HG03135 (cell line): ENCODE measurements around the gene UBE2L5.
"Not testable (repeated sequence)": the region's sequence is repeated elsewhere in the genome, so short reads cannot be mapped to it uniquely, and the experiment has no call there.

ENCODE experiments used
- ATAC-seq: cut with Tn5 transposase; IDR thresholded peaks from one replicate; pipeline ENCODE4 v1.9.1; 2021; ENCODE audit warnings: mild to moderate bottlenecking, moderate library complexity; ENCODE audit not compliant: unreplicated experiment

UBE2L5 gene

DNA sequence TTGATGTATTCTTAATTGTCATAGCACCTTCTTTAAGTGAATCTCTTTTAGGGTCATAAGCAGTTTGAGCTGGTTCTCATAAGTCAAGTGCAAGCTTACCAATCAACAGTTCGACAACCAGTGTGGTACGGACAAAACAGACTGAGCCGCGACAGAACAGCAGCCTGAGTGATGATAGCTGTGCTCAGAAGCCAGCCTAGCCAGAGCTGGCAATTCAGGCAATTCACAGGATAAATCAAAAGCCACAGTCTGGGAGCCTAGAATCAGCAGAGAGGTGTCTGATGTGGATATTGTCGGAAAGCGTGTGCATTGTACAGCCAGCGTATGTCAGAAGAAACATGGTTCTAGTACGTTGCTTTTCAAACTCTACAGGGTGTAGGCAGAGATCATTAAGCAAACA, 14.9 kb downstream of the UBE2L5 start:
- no peak for ATAC-seq

DNA sequence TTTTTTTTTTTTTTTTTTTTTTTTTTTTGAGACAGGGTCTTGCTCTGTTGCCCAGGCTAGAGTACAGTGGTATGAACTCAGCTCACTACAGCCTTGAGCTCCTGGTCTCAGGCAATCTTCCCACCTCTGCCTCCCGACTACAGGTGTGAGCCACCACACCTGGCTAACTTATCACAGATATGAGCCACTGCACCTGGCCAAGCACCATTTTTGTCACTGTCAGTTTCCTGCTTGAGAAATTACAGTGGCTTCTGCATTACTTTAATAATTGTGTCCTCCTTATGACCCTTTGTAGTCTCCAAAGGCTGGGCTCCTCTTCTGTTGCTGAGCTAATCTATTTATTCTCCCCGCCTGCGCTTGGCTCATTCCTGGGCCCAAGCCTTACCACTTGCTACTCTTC, 16.0 kb downstream of the UBE2L5 start:
- ATAC-seq: no peak

DNA sequence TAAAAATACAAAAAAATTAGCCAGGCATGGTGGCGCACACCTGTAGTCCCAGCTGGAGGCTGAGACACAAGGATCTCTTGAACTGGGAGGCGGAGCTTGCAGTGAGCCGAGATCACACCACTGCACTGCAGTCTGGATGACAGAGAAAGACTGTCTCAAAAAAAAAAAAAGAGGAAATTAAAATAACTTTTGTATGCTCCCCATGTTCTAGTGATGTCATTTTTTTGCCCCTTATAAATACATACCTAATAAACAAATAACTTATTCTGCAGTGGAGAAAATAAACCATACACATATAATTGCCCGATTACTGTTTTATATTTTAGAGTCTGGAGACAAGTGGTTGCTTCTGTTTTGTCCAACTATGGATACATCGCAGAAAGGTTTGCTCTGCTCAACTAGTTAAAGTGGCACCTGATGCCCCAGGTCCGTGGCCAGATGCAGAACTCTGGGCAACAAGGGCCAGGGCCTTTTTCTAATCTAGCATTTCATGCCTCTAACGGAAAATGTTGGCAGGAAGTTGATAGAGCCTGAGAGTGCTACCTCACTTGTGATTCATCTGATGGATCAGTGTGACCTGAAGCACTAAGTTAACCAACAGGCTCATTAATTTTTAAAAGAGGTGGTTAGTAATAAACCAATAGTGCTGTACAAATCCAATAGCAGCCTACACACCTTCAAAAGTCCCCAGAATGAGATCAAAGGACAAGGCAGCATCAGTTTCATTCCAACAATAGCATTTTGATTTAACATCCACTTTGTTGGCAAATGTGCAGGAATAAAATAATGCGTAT, 18.8 kb downstream of the UBE2L5 start:
- peak; percentile 41 for ATAC-seq

GRCh38 chr13:30442926-30443325, 20.6 kb downstream of the UBE2L5 start:
- ATAC-seq: no peak

DNA sequence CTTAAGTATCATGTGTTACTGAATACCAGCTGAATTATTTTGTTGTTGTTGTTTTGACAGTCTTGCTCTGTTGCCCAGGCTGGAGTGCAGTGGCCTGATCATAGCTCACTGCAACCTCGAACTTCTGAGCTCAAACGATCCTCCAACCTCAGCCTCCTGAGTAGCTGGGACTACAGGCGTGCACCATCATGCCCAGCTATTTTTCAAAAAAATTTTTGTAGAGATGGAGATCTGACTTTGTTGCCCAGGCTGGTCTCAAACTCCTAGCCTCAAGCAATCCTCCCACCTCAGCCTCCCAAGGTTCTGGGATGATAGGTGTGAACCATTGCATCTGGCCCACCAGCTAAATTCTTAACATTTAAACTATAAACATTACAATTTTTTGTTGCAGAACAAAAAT, 21.2 kb downstream of the UBE2L5 start:
- ATAC-seq: not testable (repeated sequence)

DNA sequence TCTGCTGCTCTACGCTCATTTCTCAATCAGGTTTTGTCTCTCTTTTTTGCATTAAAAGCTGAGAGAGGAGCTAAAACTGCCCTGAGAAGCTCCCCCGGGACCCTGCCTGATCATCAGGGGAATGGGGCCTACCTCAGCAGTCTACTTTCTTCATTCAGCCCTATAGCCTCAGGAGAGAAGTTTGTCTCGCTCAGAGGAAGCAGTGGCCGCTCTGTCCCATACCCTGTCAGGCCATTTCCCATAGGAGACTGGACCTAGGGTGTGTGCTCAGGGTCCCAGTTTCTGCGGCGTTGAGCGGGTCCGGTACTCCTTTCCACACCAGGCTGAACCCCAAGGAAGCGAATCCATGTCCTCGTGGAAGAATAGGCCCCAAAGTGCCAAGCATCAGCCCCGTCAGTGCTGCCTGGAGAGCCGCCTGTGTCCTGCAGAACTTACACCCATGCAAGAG, 21.7 kb downstream of the UBE2L5 start:
- no peak for ATAC-seq

DNA sequence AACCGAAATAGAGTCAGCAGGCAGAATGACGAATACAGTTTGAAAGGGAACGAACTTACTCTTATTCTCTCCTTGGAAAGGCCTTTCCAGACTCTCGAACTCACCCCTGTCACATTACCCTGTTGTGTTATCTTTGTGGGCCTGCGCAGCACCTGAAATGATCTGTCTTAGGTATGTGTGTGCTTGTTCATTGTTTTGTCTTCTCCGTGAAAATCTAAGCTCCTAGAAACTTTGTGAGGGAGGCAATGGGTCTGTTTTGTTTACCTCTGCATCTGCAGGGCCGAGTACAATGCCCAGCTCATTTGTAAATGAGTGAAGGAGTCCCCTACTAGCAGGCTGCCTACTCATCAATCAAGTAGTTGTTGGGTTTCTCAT, 23.8 kb downstream of the UBE2L5 start:
- ATAC-seq: peak; percentile 2

DNA sequence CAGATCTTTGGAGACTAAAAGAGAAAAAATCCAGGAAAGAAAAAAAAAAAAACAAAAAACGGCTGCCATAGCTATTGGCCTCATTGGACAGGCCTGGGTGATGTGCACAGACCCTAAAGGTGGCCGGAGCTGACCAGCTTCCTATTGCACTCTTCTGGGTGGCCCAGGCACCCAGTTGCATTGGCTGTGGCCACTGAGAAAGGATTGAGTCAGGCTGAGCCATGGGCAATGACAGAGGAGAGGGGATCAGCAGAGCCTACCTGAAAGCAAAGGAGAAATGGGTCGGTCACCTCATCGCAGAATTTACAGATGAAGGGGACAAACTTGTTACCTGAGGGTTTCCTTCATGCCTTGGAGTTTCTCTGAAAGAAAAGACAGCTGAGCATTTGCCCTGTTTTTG, 26.1 kb downstream of the UBE2L5 start:
- ATAC-seq: no peak

GRCh38 chr13:30450066-30450465, 27.8 kb downstream of the UBE2L5 start:
- no peak for ATAC-seq

GRCh38 chr13:30451476-30451875, 29.2 kb downstream of the UBE2L5 start:
- not testable (repeated sequence) for ATAC-seq

DNA sequence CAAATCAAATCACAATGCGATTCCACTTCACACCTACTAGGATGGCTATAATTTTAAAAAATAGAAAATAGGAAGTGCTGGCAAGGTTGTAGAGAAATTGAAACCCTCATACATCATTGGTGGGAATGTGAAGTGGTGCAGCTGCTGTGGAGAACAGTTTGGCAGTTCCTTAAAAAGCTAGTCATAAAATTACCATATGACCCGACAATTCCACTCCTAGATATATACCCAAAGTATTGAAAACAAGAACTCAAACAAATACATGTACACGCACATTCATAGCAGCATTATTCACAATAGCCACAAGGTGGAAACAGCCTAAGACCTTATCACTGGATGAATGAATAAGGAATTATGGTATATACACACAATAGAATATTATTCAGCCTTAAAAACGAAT, 31.4 kb downstream of the UBE2L5 start:
- no peak for ATAC-seq

DNA sequence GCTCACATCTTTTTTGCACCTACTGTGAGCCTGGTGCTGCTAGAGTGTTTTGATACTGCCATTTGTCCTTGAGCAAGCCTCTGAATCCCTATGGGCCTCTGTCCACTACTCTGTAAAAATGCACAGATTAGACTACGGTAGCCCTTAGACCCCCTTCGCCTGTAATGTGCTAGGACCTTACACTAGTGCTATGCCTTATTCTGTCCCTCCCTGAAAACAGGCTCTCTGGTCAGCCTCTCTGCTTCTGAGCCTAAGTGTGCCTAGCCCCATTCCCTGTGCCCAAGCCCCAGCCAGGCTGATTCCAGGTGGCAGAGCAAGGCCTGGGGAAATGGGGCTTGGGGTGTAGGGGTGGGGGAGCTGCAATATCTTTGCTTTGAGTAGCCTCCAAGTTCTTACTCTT, 32.7 kb downstream of the UBE2L5 start:
- no peak for ATAC-seq

DNA sequence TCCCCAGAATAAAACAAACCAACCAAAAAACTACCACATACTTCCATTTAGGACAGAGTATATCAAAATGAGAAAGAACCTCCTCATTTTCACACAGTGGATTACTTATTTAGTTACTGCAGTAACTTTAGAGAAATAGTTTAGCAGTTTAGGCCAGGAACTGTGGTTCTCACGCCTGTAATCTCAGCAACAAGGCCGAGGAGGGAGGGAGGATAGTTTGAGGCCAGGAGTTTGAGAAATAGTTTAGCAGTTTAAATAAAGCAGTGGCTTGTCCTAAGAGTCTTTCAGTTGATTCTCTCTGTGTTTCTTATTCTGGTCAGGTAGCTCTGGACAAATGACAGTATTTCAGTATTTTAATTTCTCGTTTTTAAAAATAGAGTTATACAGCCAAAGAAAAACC, 34.0 kb downstream of the UBE2L5 start:
- ATAC-seq: no peak

- ATAC-seq: no peak
Measured at GRCh38 chr13:30457306-30457891, 35.1 kb downstream of the UBE2L5 start.

DNA sequence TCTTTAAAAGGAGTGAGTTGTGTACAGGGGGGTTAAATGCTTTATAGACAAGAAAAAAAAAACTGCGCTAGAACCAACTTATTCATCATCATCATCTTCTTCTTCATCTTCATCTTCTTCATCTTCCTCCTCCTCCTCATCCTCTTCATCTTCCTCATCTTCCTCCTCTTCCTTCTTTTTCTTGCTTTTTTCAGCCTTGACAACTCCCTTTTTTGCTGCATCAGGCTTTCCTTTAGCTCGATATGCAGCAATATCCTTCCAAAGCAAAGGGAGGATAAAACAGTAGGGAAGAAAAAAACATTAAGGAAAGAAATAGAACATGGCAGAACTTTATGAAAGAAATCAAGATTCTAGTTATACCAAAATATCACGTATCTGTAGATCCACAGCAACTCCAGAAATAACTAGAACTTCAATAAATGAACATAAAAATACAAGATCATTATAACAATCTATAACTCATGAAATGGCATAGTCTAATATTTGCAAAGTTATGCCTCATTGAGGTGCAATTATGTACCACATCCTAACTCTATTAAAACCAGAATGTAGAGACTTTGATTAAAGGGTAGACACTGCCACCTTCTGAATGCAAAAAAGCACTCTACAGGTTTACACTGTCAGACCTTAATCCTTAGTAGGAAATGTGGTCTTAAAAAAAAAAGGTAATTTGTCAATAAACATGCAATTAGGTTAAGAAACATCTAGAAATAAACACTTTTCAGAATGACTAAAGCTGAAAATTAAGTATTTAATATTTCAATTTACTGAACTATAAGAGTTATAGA, 39.2 kb downstream of the UBE2L5 start:
- ATAC-seq: not testable (repeated sequence)

GRCh38 chr13:30463787-30464495, 41.6 kb downstream of the UBE2L5 start:
- peak; percentile 27 for ATAC-seq

DNA sequence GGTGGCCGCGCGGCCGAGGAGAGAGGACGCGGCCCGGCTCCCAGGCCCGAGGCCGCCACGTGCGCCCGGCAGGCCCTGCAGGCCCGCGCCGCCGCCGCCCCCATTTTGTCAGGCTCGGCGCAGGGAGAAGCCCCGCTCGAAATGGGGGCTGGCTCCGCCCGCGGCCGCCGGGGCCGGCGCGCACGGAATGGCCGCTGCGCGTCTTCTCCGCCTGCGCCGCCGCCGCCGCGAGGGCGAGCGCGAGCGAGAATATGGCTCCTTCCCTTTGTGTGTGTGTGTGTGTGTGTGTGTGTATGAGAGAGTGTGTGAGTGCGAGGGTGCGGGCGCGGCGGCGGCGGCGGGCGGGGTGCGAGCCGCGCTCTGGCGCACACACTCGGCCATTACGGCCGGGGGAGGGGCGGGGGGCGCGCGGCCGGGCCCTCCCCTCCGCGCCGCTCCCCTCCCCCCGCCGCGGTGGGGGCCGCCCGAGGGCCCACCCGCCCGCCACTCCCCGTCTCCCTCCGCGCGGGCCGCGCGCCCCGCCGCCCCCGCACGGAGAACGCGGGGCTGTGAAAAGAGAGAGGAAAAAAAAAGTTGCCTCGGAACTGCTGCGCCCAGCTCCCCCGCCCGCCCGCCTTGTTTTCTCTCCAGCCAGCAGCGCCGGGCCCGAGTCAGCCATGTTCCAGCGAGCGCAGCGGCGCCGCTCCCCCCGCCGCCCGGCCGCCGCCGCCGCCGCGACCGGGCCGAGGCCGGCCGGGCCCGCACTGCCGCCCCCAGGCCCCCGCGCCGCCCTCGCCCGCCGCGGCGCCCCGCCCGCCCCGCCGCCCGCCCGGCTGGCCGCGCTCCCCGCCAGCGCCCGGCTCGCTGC, 42.4 kb downstream of the UBE2L5 start:
- peak; percentile 30 for ATAC-seq

DNA sequence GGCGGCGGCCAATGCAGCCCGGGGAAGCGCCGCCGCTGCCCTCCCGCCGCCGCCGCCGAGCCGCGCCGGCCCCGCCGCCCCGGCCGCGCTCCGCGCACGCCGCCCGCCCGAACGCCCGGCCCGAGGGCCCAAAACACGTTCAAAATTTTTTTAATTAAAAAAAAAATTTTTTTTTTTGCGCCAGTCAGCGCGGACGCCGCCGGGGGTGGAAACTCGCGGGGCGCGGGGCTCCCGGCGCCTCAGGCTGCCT, 43.0 kb downstream of the UBE2L5 start:
- ATAC-seq: no peak

DNA sequence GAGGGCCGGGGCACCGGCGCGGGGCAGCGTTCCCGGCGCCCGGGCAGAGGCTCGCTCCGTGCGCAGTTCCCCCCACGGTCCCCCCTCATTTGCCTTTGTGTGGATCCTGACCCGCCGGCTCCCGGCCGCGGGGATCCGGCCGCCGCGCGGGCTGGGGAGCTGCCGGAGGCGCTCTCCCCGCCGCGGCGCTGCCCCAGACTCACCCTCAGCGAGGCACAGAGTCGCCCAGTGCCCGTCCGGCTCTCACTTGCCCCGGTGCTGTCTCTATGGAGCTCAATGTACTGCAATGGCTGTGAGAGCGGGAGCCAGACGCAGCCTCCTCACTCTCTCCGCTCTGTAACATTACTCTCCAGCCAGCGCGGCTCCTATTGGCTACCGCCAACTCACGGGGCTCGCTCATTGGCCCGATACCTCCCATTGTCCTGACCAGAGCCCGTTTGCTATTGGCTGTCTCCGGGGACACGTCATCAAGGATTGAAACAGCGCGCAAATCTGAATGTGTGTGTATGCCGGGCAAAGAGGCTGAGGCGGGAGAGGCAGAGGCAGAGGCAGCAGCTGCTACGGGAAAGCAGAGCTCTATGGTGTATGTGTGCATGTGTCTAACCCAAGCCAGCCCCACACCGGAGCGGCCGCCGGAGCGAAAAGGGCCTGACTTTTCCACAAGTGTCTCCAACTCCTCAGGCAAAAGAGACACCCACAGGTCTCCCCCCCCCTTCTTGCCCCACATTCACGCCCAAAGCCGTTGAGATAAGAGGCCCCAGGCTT, 43.5 kb downstream of the UBE2L5 start, which contains the start of gene HMGB1:
Gene HMGB1 (minus strand): TSS at position 344 of the 765 bp plus-strand sequence. CDS start 2,256 bp downstream, outside the sequence.
- peak; percentile 84 for ATAC-seq

- ATAC-seq: no peak
Measured at GRCh38 chr13:30466358-30466714, 44.0 kb downstream of the UBE2L5 start.
